HCT116 (cell line): ENCODE results near the gene SPTLC3. TPM values are rescaled to one million over a fixed set of nuclear protein-coding genes. Genes with fewer than 3 reads are reported as not detected.

Experiments used
- ATAC-seq: fragments of 200-7000 bp; cut with Tn5 transposase; 2 replicates; pipeline ENCODE4 v1.9.1; 2020; ENCODE audit warnings: mild to moderate bottlenecking, moderate library complexity
- BruUV-seq: library from RNA; stranded (reverse); fragments of 400-500 nt; replicated peaks from 2 replicates; lab custom pipeline; 2021; lab: Mats Ljungman, UMichigan
- CTCF ChIA-PET: fragments of 300-600 bp; sonication (Branson Sonifier 250); formaldehyde crosslinking; loops from one replicate; lab custom pipeline; 2021; ENCODE audit warnings: antibody characterized with exemption; lab: Charles Lee
- POLR2A ChIA-PET: fragments of 300-600, 350-600 bp; sonication (Branson Sonifier 250); formaldehyde crosslinking; loops from one replicate; lab custom pipeline; 2021; ENCODE audit warnings: antibody characterized with exemption; lab: Charles Lee
- RAD21 ChIA-PET, 2 experiments: fragments of 300-600 bp; sonication (Branson Sonifier 250); formaldehyde crosslinking; loops; one replicate each; lab custom pipeline; 2023; ENCODE audit warnings: low total read pairs in 2 of 2; ENCODE audit not compliant: uncharacterized antibody in 2 of 2, unreplicated experiment in 2 of 2, low non-redundant PET in 1 of 2; lab: Charles Lee
- DNase-seq: peaks from one replicate; pipeline ENCODE4 v3.0.0-alpha.2; 2010; ENCODE audit warnings: low read depth, low spot score
- H2AFZ ChIP-seq: fragments of 200-600 bp; shearing (Covaris generic), sonication (generic); 2 replicates; pipeline ENCODE4 v1.6.1; 2017; ENCODE audit warnings: low read depth, mixed run types, mixed read lengths, antibody characterized with exemption, low read length; ENCODE audit not compliant: poor library complexity, severe bottlenecking
- H3K27ac ChIP-seq: 2 replicates; pipeline ENCODE4 v1.5.1; 2012; ENCODE audit warnings: low read depth, low read length
- H3K27me3 ChIP-seq: fragments of 200-600 bp; sonication (generic); 2 replicates; pipeline ENCODE4 v1.6.1; 2016; ENCODE audit warnings: mixed run types, low read length, mixed read lengths; ENCODE audit not compliant: insufficient read depth
- H3K36me3 ChIP-seq, 2 experiments: fragments of 200-500 bp in 1 of 2; fragments of 200-600 bp in 1 of 2; sonication (Bioruptor generic) in 1 of 2; sonication (generic) in 1 of 2; 2 replicates each; pipeline versions ENCODE4 v1.5.1 to v1.6.1; 2014 to 2016; ENCODE audit warnings: low read length in 2 of 2, inconsistent platforms in 1 of 2, mixed read lengths in 1 of 2, mixed run types in 1 of 2; ENCODE audit not compliant: insufficient read depth in 2 of 2, control insufficient read depth in 1 of 2
- H3K4me1 ChIP-seq, 2 experiments: fragments of 200-600 bp in 1 of 2; sonication (generic) in 1 of 2; 2 replicates each; pipeline versions ENCODE4 v1.5.1 to v1.6.1; 2012 to 2017; ENCODE audit warnings: low read length in 2 of 2, inconsistent platforms in 1 of 2, mild to moderate bottlenecking in 1 of 2, mixed read lengths in 1 of 2, mixed run types in 1 of 2, moderate library complexity in 1 of 2; ENCODE audit not compliant: insufficient read depth in 2 of 2, control insufficient read depth in 1 of 2
- H3K4me2 ChIP-seq: fragments of 200-600 bp; sonication (generic); 2 replicates; pipeline ENCODE4 v1.6.1; 2017; ENCODE audit warnings: mixed run types, low read length, mixed read lengths
- H3K4me3 ChIP-seq, 2 experiments: fragments of 200-600 bp in 1 of 2; sonication (generic) in 1 of 2; replicated peaks in 1 of 2; 2 replicates each; pipeline ENCODE4 v1.5.1; 2011 to 2016; ENCODE audit warnings: low read length in 2 of 2, control low read depth in 1 of 2, low read depth in 1 of 2, mild to moderate bottlenecking in 1 of 2, mixed read lengths in 1 of 2, mixed run types in 1 of 2
- H3K79me2 ChIP-seq: fragments of 200-600 bp; sonication (generic); 2 replicates; pipeline ENCODE4 v1.6.1; 2017; ENCODE audit warnings: mild to moderate bottlenecking, mixed run types, low read length, moderate library complexity, mixed read lengths; ENCODE audit not compliant: insufficient read depth
- H3K9ac ChIP-seq: fragments of 200-600 bp; sonication (generic); 2 replicates; pipeline ENCODE4 v1.6.1; 2016; ENCODE audit warnings: low read length, mixed read lengths
- H3K9me2 ChIP-seq: fragments of 200-600 bp; sonication (generic), shearing (Covaris generic); 2 replicates; pipeline ENCODE4 v1.6.1; 2017; ENCODE audit warnings: mixed run types, mild to moderate bottlenecking, moderate library complexity; ENCODE audit not compliant: insufficient read depth
- H3K9me3 ChIP-seq, 2 experiments: fragments of 200-500 bp in 1 of 2; fragments of 200-600 bp in 1 of 2; sonication (Bioruptor generic) in 1 of 2; sonication (generic) in 1 of 2; 2 replicates each; pipeline ENCODE4 v1.6.1; 2014 to 2017; ENCODE audit warnings: low read length in 2 of 2, mixed read lengths in 2 of 2, inconsistent platforms in 1 of 2, low read depth in 1 of 2, mild to moderate bottlenecking in 1 of 2, mixed run types in 1 of 2, moderate library complexity in 1 of 2; ENCODE audit not compliant: control insufficient read depth in 1 of 2, insufficient read depth in 1 of 2
- H4K20me1 ChIP-seq: fragments of 200-600 bp; sonication (generic), shearing (Covaris generic); 2 replicates; pipeline ENCODE4 v1.6.1; 2017; ENCODE audit warnings: mixed run types, mild to moderate bottlenecking, moderate library complexity; ENCODE audit not compliant: insufficient read depth
- CBX3 ChIP-seq: IDR thresholded peaks from 2 replicates; pipeline ENCODE4 v1.6.1; 2012; ENCODE audit warnings: low read depth
- CEBPB ChIP-seq: IDR thresholded peaks from 2 replicates; pipeline ENCODE4 v1.6.1; 2012; ENCODE audit warnings: low read depth
- EGR1 ChIP-seq: IDR thresholded peaks from 2 replicates; pipeline ENCODE4 v1.6.1; 2012; ENCODE audit warnings: low read depth
- EZH2 ChIP-seq: fragments of 200-600 bp; sonication (generic); IDR thresholded peaks from 2 replicates; pipeline ENCODE4 v1.6.1; 2017; ENCODE audit warnings: antibody characterized with exemption, mixed run types
- EZH2phosphoT487 ChIP-seq: fragments of 200-600 bp; IDR thresholded peaks from 2 replicates; pipeline ENCODE4 v1.6.1; 2018; ENCODE audit warnings: antibody characterized with exemption, borderline replicate concordance
- RAD21 ChIP-seq: IDR thresholded peaks from 2 replicates; pipeline ENCODE4 v1.6.1; 2012; ENCODE audit warnings: low read depth, mild to moderate bottlenecking
- SIN3A ChIP-seq: IDR thresholded peaks from 2 replicates; pipeline ENCODE4 v1.6.1; 2012; ENCODE audit warnings: low read depth
- SP1 ChIP-seq: IDR thresholded peaks from 2 replicates; pipeline ENCODE4 v1.6.1; 2012; ENCODE audit warnings: low read depth
- SRF ChIP-seq: IDR thresholded peaks from 2 replicates; pipeline ENCODE4 v1.6.1; 2012; ENCODE audit warnings: low read depth
- ZBTB33 ChIP-seq: IDR thresholded peaks from 2 replicates; pipeline ENCODE4 v1.6.1; 2011; ENCODE audit warnings: mild to moderate bottlenecking, low read length, moderate library complexity; ENCODE audit not compliant: insufficient replicate concordance; ENCODE audit errors: extremely low read depth
- ZFX ChIP-seq: fragments of 450-650 bp; IDR thresholded peaks from 2 replicates; pipeline ENCODE4 v1.6.1; 2017
- ZNF274 ChIP-seq: fragments of 200-500 bp; sonication (Bioruptor generic); IDR thresholded peaks from 2 replicates; pipeline ENCODE4 v1.6.1; 2014; ENCODE audit warnings: mild to moderate bottlenecking, low read depth, low read length, inconsistent platforms
- intact Hi-C: fragments of 100-400 bp; cut with micrococcal nuclease; formaldehyde crosslinking; loops from 2 replicates; pipeline ENCODE4 v1.10.0; 2022
- total RNA-seq: library from RNA; stranded (reverse); gene quantifications from one replicate; pipeline ENCODE4 v1.2.1, GENCODE V29; 2021; ENCODE audit not compliant: unreplicated experiment
- TF ChIP-seq, protein P1 (sequence below): IDR thresholded peaks from 2 replicates; pipeline ENCODE4 v1.6.1; 2012
- TF ChIP-seq, protein P2 (sequence below): IDR thresholded peaks from 2 replicates; pipeline ENCODE4 v1.6.1; 2012; ENCODE audit warnings: low read depth
- TF ChIP-seq, protein P3 (sequence below), 3 experiments: fragments of 200-600 bp in 1 of 3; sonication (generic) in 1 of 3; IDR thresholded peaks in 2 of 3; conservative IDR thresholded peaks in 1 of 3; 2 replicates each; pipeline ENCODE4 v1.5.1; 2012 to 2017; ENCODE audit warnings: low read depth in 2 of 3, low read length in 2 of 3, antibody characterized with exemption in 1 of 3, borderline replicate concordance in 1 of 3, control low read depth in 1 of 3, mild to moderate bottlenecking in 1 of 3, mixed read lengths in 1 of 3, mixed run types in 1 of 3, moderate library complexity in 1 of 3; ENCODE audit not compliant: insufficient read depth in 1 of 3

Gene SPTLC3
- total RNA-seq, 1 experiment from 2014 or later, result not detected

GRCh38 chr20:13028001-13028400 is 19.2 kb downstream of the SPTLC3 start:
- DNase-seq, result no peak
- peaks cover 7 to 13% of the 10 kb centered on the region in 2 experiments; a peak in 3 of 4 replicates for H3K4me1 ChIP-seq
- intact Hi-C loops, result no loop called here
- H3K4me3 ChIP-seq, result no peak overlapping the region
- no peak overlapping the region for H2AFZ ChIP-seq
- ATAC-seq, result no peak
- no peaks in the 10 kb centered on the region for H3K36me3 ChIP-seq
- H3K27me3 ChIP-seq, result no peaks in the 10 kb centered on the region
- TF ChIP-seq ZNF274 (no peak), EGR1 (no peak), SP1 (no peak), ZFX (no peak), ZBTB33 (no peak), RAD21 (no peak), SRF (no peak), SIN3A (no peak), CBX3 (no peak), EZH2phosphoT487 (no peak), CEBPB (no peak), EZH2 (no peak)
- TF ChIP-seq, protein P1, sequence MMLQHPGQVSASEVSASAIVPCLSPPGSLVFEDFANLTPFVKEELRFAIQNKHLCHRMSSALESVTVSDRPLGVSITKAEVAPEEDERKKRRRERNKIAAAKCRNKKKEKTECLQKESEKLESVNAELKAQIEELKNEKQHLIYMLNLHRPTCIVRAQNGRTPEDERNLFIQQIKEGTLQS, result no peak
- TF ChIP-seq, protein P2, sequence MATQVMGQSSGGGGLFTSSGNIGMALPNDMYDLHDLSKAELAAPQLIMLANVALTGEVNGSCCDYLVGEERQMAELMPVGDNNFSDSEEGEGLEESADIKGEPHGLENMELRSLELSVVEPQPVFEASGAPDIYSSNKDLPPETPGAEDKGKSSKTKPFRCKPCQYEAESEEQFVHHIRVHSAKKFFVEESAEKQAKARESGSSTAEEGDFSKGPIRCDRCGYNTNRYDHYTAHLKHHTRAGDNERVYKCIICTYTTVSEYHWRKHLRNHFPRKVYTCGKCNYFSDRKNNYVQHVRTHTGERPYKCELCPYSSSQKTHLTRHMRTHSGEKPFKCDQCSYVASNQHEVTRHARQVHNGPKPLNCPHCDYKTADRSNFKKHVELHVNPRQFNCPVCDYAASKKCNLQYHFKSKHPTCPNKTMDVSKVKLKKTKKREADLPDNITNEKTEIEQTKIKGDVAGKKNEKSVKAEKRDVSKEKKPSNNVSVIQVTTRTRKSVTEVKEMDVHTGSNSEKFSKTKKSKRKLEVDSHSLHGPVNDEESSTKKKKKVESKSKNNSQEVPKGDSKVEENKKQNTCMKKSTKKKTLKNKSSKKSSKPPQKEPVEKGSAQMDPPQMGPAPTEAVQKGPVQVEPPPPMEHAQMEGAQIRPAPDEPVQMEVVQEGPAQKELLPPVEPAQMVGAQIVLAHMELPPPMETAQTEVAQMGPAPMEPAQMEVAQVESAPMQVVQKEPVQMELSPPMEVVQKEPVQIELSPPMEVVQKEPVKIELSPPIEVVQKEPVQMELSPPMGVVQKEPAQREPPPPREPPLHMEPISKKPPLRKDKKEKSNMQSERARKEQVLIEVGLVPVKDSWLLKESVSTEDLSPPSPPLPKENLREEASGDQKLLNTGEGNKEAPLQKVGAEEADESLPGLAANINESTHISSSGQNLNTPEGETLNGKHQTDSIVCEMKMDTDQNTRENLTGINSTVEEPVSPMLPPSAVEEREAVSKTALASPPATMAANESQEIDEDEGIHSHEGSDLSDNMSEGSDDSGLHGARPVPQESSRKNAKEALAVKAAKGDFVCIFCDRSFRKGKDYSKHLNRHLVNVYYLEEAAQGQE, result no peak
- TF ChIP-seq, protein P3, sequence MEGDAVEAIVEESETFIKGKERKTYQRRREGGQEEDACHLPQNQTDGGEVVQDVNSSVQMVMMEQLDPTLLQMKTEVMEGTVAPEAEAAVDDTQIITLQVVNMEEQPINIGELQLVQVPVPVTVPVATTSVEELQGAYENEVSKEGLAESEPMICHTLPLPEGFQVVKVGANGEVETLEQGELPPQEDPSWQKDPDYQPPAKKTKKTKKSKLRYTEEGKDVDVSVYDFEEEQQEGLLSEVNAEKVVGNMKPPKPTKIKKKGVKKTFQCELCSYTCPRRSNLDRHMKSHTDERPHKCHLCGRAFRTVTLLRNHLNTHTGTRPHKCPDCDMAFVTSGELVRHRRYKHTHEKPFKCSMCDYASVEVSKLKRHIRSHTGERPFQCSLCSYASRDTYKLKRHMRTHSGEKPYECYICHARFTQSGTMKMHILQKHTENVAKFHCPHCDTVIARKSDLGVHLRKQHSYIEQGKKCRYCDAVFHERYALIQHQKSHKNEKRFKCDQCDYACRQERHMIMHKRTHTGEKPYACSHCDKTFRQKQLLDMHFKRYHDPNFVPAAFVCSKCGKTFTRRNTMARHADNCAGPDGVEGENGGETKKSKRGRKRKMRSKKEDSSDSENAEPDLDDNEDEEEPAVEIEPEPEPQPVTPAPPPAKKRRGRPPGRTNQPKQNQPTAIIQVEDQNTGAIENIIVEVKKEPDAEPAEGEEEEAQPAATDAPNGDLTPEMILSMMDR (IDR thresholded peaks at IDR 0.05 in 2 of 3, conservative IDR thresholded peaks at IDR 0.05 in 1 of 3; ENCODE audit: borderline replicate concordance in 1 of 3, insufficient read depth in 1 of 3, low read depth in 2 of 3, low read length in 2 of 3), result no peak
- H3K4me2 ChIP-seq, result no peak overlapping the region
- H3K27ac ChIP-seq, result no peak overlapping the region
- H3K9me3 ChIP-seq, result no peaks in the 10 kb centered on the region; a peak in 1 of 4 replicates
- CTCF ChIA-PET, result no interaction called here
- RAD21 ChIA-PET, result no interaction called here
- H4K20me1 ChIP-seq, result no peaks in the 10 kb centered on the region
- POLR2A ChIA-PET, result no interaction called here
- H3K9me2 ChIP-seq, result no peaks in the 10 kb centered on the region
- H3K9ac ChIP-seq, result no peak overlapping the region
- no TSS peak for BruUV-seq
- H3K79me2 ChIP-seq, result no peaks in the 10 kb centered on the region
